NCI-H345 treated with DMSO at 0.1 percent for 48 hours (cell line): ENCODE measurements around the gene VSTM5.
"Not testable (repeated sequence)": the region's sequence is repeated elsewhere in the genome, so short reads cannot be mapped to it uniquely, and the experiment has no call there.

Experiments used
- DNase-seq: peaks from one replicate; lab custom pipeline; 2025; ENCODE audit not compliant: unreplicated experiment; lab: John Stamatoyannopoulos, UW

The VSTM5 gene, protein sequence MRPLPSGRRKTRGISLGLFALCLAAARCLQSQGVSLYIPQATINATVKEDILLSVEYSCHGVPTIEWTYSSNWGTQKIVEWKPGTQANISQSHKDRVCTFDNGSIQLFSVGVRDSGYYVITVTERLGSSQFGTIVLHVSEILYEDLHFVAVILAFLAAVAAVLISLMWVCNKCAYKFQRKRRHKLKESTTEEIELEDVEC

DNA sequence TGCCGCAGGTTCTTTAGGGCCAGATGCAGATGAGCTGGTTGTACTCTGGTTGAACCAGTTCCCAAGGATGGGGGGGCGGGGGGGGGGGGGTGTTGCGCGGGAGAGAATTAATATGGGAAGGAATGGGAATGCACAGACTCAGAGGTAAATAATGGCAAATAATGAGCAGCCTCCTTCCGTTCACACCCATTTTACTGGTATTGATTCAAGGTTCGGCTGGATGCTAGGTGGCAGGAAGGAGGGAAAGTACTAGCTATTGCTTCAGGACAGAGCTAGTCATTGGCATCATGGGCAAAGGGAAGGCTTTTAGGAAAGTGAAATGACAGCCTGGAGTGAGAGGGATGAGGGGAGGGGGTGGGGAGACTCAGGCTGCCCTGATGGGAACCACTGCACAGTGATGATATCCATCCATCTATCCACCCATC is at the start of gene VSTM5:
Gene VSTM5, minus strand, starts transcription at position 25 of the 425 bp plus-strand sequence. CDS start 116 bp downstream, outside the sequence.
- no peak for DNase-seq

DNA sequence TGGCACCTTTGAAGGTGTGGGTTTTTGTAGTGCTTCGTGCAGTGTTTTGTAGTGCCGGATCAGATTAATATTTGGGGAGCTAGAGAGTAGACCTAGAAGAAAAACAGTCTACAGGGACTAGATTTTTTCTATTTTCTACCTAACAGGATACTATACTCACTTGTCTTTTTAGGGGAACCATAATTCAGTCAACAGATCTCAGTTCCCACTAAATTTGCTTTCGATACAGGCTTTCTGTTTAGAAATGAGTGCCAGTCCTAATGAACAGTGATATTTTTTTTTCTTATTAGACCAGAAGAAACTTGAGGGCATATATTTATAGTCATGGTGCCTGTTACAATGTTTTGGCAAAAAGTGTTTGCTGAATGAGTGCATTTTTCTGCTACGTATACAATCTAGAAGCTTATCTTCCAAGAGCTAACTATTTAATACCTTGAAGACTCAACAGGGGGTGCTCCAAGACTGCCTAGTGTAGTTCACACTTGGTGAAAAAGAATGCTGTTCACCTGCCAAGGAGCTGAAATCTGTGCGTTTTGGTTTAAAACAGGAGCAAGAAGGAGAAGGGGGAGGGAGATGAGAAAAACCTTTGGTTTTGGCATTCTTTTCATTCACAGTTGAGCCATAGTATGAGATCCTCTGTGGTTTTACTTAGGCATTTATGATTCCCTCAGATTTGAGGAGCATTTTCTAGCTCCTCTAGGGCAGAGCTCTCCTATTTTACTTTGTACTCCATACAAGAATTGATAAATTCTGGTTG is 44.9 kb upstream of the VSTM5 start:
- DNase-seq, result peak; percentile 53

DNA sequence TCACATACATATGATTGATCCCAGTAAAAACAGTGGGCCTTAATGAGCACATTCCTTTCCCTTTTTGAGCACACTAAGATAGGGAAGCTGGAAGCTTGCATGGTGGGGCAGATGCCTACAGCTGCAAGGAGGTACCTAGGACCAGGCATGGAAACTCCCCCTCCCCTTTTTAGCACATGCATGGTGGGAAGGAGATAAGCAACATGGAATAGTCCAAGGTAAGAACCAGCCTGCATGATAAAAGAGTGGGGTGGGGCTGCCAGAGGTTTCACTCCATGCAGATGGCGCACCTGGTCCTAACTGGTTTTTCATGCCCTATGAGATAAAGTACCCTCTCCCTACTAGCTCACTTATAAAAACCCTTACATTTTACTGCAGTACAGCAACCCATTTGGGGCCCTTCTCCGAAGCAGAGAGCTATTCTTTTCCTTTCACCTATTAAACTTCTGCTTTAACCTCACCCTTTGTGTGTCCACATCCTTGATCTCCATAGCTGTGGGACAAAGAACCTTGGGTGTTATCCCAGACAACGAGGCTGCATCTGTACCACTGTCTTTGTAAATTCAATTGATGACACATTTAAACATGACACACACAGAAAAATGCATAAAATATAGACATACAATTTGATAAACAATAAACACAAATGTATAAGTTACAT is 40.1 kb upstream of the VSTM5 start:
- DNase-seq, result no peak

DNA sequence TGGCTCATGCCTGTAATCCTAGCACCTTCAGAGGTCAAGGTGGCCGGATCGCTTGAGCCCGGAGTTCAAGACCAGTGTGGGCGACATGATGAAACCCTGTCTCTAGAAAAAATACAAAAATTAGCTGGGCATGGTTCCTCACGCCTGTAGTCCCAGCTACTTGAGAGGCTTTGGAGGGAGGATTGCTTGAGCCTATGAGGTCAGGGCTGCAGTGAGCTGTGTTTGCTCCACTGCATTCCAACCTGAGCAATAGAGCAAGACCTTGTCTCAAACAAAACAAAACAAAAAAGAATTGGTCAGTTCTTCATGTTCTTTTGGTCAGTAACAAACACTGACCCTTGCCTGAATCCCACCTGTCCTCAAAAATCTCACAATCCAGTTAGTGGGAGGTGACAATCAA is 36.7 kb upstream of the VSTM5 start:
- no peak for DNase-seq

DNA sequence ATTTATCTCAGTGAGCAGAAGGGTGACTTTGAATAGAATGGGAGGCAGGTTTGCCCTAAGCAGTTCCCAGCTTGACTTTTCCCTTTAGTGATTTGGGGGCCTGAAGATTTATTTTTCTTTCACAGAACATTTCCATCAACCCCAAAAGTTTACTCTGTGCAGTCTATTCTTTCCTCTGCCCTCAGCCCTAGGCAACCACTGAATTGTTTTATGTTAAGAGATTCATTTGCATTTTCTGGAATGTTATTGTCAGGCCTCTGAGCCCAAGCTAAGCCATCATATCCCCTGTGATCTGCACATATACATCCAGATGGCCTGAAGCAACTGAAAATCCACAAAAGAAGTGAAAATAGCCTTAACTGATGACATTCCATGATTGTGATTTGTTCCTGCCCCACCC is 28.7 kb upstream of the VSTM5 start:
- not testable (repeated sequence) for DNase-seq

DNA sequence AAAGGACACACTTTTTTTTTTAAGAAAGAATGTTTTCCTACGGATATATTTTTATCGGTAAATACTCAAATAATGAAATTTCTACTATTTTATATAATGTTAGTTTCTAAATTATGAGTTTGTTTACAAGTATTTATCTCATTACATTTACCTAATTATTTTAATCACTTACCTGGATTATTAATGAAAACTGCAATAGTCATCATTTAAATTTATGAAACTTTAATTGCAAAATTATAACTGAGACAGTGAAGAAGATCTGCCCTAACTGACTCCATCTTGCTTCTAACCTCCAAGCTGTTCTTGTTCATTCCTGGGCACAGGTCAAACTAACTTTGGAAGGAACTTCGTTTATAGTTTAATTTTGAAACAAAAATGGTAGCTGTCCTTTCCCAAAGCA is 25.2 kb upstream of the VSTM5 start:
- no peak for DNase-seq

DNA sequence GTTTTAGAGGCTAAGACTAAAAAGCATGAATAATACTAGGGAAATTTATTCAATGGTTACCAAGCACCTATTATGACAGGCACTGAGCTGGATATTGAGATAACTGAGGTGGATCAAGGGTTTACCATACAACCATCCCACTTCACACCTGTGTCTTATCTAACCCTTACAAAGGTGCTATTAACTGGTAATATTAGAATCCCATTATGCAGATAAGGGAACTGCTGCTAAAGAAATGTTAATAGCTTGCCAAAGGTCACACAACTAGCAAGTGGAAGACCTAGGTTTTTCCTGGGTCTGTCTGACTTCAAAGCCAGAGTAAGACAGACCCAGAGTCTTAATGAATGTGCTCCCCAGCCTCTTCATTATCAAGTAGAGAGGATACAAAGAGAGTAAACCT is 21.1 kb upstream of the VSTM5 start:
- no peak for DNase-seq

DNA sequence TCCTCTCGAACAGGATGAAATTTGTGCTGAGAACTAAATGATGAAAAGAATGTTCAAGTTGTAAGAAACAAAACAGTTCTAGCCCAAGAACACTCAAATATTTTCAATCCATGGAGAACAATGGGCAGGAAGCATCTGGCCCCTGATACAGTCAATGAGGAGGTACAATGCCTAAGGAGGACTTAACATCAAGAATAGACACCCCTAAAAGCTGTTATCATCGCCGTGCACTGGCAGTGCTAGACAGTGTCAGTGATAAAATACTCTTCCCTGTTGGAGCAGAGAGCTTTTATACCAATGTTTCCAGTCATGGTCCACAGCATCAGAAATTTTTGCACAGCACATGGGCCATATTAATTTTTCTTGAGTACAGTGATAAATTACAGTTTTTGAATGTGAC is 20.2 kb upstream of the VSTM5 start:
- no peak for DNase-seq

DNA sequence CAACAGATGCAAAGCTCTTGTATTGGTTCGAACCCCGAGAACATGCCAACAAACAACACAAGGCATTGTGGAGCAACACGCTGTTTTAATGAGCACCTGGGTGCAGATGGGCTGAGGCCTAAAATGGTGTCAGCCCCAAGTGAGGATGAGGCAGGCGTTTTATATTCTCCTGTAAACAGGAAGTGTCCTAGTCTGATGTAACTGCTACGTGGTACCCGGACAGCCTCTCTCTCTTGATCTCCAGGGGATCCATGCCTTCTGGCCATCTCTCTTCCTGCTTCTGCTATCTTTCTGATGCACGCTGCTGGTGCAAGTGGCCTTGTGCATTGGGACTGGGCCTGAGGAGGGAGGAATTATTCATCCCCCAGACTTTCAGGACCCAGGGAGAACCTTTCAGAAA is 19.4 kb upstream of the VSTM5 start:
- no peak for DNase-seq

DNA sequence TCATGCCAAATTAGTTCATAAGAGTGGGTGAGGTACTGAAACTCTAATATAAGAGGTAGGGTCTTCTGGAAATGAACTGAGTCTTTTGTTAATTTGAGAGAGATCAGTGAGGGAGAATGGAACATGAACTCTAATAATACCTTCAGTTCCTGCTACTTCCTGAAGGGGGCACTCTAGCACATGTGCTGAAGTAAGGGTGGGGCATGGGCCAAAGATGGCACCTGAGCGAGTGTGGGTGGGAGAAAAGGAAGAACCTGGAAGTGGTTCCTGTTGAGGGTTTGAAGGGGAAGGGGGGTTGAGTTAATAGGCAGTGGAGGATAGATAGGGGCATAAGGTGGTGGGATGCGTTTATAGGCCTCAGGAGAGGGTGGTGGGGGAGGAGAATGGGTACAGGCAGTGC is 18.0 kb upstream of the VSTM5 start:
- not testable (repeated sequence) for DNase-seq

DNA sequence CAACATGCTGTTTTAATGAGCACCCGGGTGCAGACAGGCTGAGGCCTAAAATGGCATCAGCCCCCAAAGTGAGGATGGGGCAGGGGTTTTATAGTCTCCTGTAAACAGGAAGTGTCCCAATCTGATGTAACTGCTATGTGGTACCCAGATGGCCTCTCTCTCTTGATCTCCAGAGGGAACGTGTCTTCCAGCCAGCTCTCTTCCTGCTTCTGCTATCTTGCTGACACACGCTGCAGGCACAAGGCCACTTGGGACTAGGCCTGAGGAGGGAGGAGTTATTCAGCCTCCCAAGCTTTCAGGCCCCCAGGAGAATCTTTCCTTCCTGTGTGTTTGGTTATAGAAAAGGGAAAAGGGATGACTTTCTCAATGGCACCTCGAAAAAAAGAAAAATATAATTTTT is 11.4 kb upstream of the VSTM5 start:
- DNase-seq, result no peak

DNA sequence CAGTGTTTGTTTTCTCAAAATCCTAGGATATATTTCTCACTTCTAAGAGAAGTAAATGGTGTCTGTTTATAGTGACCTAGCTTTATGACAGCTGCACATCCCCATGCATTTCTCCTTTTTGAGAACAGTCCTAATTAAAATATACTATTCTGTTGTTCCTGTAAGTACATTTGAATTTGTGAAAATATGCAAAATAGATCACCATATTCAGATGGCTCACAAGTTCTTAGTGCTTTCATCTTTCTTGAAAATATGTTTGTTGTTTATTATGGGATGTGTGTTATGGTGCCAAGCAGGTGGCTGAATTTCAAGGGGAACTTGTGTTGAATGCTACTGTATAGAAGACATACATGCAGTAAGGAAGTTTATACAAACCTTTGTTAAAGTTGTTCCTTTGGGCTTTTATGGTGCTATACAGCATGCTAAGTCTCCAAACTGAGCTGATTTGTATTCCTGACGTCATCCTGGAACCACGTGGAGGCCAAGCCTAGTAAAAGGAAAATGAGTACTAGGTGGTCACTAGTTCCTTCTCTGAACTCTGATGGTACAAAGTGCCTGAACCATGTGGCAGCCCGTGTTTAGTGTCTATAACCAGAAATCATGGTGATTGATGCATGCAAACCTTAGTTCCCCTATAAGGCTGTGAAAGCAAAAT is 7.8 kb upstream of the VSTM5 start:
- no peak for DNase-seq

DNA sequence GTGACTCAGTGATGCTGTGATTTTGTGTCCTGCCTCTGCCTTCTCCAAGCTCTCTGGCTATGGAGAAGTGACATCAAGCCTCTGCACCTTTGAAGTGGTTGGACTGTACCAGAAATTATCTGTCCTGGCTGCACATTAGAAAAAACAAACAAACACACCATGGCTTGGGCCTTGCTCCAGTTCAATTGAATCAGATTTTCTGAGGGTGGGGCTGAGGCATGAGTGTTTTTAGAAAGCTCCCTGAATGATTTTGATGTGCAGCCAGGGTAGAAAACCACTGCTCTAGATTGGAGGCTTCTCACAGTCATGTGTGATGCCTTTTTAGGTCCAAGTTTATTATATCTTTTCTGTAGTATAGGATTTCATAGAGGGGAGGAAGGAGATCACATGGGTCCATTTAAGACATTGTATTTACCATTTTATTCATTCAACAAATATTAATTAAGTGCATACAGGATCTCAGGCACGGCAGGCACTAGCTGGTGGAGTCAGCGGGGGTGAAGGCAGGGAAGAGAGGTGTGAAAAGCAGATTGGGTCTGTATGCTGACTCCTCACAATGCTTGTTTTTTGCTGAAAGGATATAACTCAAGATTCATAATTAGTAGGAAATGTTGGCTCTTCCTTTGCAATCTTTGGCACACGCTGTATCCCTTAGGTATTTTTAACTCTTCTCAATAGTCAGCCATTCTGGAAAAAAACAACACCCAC is 7.1 kb upstream of the VSTM5 start:
- peak; percentile 7 for DNase-seq

DNA sequence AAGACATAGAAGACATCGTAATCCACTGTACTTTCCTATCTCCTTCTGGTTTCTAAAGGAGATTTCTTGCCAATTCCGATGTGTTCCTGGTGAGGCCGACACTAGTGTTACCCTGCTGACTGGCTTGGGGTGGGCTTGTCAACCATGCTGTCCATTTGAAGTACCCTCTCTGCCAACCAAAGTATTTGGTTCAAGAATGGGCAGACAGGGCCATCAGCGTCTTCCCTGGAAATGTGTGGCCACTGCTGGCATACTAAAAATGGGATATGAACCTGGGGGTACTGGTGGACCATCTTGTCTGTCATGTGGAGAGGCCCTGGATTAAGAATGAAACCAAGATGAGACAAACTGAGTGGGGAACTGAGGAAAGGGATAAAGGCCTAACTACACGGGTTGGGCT is 1.8 kb upstream of the VSTM5 start:
- no peak for DNase-seq

DNA sequence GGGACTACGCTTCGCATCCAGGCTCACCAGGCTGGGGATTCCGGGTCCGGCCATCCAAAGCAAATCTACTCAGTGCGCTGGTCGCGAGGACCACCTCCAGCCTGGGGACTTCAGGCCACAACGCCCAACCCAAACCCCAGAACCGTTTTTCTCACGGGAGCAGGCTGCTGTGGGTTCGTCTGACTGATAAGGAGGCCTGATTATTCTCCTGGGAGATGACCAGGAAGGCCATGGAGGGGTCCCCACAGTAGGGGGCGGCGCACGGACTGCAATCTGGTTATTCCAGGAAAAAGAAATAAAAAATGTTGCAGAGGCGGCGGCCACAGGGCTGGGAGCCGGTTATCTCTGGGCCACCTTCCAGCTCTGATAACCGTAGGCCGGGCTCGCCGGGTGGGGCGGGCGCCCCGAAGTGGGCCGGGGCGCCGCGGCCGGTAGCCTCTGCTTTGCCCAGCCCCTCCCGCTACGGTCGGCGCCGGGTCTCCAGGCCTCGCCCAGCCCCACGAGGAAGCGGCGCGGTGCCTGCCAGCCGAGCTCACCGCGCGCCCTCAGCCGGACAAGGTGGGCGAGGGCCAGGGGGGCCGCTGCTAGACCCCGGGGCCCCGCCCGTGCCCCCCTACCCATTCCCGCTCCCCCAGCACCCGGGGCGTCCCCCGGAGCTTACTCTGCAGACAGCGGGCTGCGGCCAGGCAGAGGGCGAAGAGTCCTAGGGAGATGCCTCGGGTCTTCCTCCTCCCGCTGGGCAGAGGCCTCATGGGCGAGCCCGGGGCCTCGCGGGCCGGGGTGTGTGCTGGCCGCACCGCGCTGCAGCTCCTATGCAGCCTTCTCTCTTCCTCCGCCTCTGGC is 446 bp downstream of the VSTM5 start:
- peak; percentile 21 for DNase-seq

DNA sequence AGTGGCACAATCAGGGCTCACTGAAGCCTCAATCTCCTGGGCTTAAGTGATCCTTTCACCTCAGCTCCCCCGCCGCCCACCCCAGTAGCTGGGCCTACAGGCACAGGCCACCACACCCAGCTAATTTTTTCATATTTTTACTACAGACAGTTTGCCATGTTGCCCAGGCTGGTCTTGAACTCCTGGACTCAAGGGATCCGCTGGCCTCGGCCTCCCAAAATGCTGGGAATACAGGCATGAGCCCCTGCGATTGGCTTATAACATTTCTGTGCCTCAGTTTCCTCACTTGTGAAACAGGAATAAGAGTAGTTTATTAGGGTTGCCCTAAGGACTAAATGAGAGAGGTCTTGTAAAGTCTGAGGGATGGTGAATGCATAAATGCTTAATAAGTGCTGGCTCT is 1.2 kb downstream of the VSTM5 start:
- DNase-seq, result no peak

DNA sequence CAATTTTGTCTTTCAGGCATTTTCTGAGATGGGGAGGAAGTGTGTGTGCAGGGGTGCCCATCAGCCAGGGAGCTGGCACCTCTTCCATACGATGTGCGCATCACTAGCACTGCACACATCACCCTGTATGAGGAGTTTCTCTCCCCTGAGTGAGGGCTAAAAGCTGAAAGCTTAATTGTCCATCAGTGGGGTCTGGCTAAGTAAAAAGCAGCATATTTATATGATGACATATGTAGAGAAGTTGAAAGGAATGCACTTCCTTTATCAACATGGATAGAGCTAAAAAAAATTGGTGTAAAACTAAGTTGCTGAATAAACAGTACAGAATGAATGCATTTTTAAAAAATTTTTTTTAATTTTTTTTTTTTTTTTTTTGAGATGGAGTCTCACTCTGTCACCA is 4.0 kb downstream of the VSTM5 start:
- no peak for DNase-seq

DNA sequence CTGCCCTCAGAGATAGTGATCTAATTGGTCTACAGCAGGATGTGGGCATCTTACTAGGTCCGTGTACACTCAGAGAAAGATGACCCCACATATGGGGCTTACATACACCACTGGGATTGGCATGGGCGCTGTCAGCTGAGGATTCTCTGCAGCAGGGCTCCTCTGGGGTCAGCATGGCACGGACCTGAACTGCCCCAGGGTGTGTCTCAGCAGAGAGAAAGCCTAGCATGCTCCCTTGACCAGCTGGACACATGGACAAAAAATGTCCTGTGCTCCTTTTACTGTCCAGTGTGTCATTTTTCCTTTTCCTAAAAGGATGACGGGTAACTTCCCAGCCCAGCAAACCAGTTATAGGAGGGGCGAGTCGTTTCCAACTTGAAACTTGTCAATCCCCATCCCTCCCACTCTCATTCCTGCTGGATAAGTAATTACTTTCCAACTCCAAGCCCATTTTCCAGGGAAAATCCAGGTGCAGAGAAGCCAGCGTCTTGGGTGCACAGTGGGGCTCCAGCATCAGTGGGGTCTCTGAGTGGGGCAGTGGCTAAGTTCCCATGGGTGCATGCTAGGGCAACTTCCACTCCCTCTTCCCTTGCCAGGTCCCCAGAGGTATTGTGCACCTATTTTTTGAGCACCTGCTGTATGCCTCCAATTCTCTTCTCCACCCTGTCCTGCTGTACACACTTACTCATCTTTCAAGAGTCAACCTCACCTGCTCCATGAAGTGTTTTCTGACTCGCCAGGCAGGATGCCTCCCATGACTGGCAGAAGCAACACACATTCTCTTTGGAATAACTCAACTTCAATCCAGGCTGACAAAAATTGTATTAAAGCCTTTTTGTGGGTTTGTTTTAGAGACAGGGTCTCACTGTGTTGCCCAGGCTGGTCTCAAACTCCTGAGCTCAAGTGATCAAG is 5.0 kb downstream of the VSTM5 start:
- DNase-seq, result no peak

DNA sequence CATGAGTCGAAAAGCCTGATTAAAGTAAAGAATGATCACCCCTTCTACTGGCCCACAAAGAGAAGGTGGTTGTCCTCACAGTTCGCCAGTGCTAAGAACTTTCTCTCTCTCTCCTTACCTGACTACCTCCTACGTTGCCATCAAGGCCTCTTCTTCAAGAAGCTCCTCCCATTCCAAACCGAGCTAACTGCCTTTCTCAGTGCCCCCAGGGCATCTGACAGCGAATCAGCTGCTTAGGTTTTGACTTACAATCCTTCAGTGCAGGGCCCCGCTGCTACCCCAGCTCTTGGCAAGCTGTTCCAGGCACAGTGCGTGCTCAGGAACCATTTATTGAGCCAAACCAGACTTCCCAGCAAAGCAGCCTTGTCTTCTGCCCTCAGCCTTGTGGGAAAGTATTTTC is 5.8 kb downstream of the VSTM5 start:
- DNase-seq, result no peak
